CD4-positive, CD25-positive, alpha-beta regulatory T cell (primary cell): ENCODE data around the gene CTNNAL1. TPM values are rescaled to one million over a fixed set of nuclear protein-coding genes. Genes with fewer than 3 reads are reported as not detected.
A peak's percentile ranks its signal among the peaks of the same experiment; 100 is the strongest.
"Not testable (repeated sequence)": the region's sequence is repeated elsewhere in the genome, so short reads cannot be mapped to it uniquely, and the experiment has no call there.

Source experiments
- ATAC-seq, 2 donors: fragments of 150-1000 bp; cut with Tn5 transposase; one replicate each; pipeline ENCODE4 v1.10.0; 2021; ENCODE audit warnings: low read depth in 2 of 2, moderate number of reproducible peaks in 2 of 2, moderate library complexity in 1 of 2
- DNase-seq, 3 donors: peaks; one replicate each; pipeline versions ENCODE4 v3.0.0 to v3.0.0-alpha.2; 2012 to 2022; ENCODE audit warnings: mixed read lengths in 1 of 3
- H3K27ac ChIP-seq: one replicate; pipeline ENCODE4 v1.7.0; 2013; ENCODE audit warnings: mild to moderate bottlenecking, low read length; ENCODE audit not compliant: insufficient read depth, poor library complexity, severe bottlenecking
- H3K27me3 ChIP-seq: one replicate; pipeline ENCODE4 v1.7.0; 2013; ENCODE audit warnings: low read length; ENCODE audit not compliant: control insufficient read depth, insufficient read depth
- H3K36me3 ChIP-seq: one replicate; pipeline ENCODE4 v1.7.0; 2013; ENCODE audit warnings: mild to moderate bottlenecking, low read length, moderate library complexity; ENCODE audit not compliant: control insufficient read depth, insufficient read depth
- H3K4me1 ChIP-seq: 2 replicates; pipeline ENCODE4 v1.7.0; 2013; ENCODE audit warnings: mild to moderate bottlenecking, low read length; ENCODE audit not compliant: insufficient read depth, control insufficient read depth, poor library complexity, severe bottlenecking
- H3K4me3 ChIP-seq: one replicate; pipeline ENCODE4 v1.7.0; 2013; ENCODE audit warnings: low read depth, mild to moderate bottlenecking, low read length, moderate library complexity
- H3K9me3 ChIP-seq, 2 experiments: 1 replicate in 1 of 2; 2 replicates in 1 of 2; pipeline ENCODE4 v1.7.0; 2013; ENCODE audit warnings: low read length in 2 of 2, mild to moderate bottlenecking in 1 of 2, moderate library complexity in 1 of 2; ENCODE audit not compliant: control insufficient read depth in 2 of 2
- H3K27ac Mint-ChIP-seq, 3 donors: one replicate each; pipeline ENCODE4 v1.8.0; 2020 to 2022; ENCODE audit warnings: mild to moderate bottlenecking in 3 of 3, mixed read lengths in 3 of 3, moderate library complexity in 2 of 3
- H3K27me3 Mint-ChIP-seq: one replicate; pipeline ENCODE4 v1.8.0; 2022; ENCODE audit warnings: mild to moderate bottlenecking, mixed read lengths
- H3K36me3 Mint-ChIP-seq: one replicate; pipeline ENCODE4 v1.8.0; 2020; ENCODE audit warnings: mixed read lengths
- H3K4me1 Mint-ChIP-seq, 4 donors: one replicate each; pipeline ENCODE4 v1.8.0; 2020 to 2022; ENCODE audit warnings: mixed read lengths in 4 of 4, mild to moderate bottlenecking in 1 of 4
- H3K4me3 Mint-ChIP-seq, 4 donors: one replicate each; pipeline ENCODE4 v1.8.0; 2020 to 2022; ENCODE audit warnings: mild to moderate bottlenecking in 4 of 4, mixed read lengths in 4 of 4, moderate library complexity in 3 of 4
- H3K9me3 Mint-ChIP-seq, 7 donors: one replicate each; pipeline ENCODE4 v1.8.0; 2020 to 2022; ENCODE audit warnings: mixed read lengths in 7 of 7, mild to moderate bottlenecking in 3 of 7, moderate library complexity in 2 of 7
- polyA plus RNA-seq, 4 donors: library from polyadenylated mRNA; unstranded; fragments of 300-500 nt; fragmentation: Illumina TruSeq; gene quantifications; one replicate each; pipeline ENCODE4 v1.2.3, GENCODE V29; 2021
- total RNA-seq: library from RNA; stranded (reverse); gene quantifications from one replicate; pipeline ENCODE4 v1.2.3, GENCODE V29; 2022

The CTNNAL1 gene, protein sequence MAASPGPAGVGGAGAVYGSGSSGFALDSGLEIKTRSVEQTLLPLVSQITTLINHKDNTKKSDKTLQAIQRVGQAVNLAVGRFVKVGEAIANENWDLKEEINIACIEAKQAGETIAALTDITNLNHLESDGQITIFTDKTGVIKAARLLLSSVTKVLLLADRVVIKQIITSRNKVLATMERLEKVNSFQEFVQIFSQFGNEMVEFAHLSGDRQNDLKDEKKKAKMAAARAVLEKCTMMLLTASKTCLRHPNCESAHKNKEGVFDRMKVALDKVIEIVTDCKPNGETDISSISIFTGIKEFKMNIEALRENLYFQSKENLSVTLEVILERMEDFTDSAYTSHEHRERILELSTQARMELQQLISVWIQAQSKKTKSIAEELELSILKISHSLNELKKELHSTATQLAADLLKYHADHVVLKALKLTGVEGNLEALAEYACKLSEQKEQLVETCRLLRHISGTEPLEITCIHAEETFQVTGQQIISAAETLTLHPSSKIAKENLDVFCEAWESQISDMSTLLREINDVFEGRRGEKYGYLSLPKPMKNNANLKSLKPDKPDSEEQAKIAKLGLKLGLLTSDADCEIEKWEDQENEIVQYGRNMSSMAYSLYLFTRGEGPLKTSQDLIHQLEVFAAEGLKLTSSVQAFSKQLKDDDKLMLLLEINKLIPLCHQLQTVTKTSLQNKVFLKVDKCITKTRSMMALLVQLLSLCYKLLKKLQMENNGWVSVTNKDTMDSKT
- 10.6 TPM for total RNA-seq
- 10 to 100 TPM in 1 of 4 donors, 1 to 10 TPM in 3; 2.2 to 10.1 (median 5.4) TPM for polyA plus RNA-seq

DNA sequence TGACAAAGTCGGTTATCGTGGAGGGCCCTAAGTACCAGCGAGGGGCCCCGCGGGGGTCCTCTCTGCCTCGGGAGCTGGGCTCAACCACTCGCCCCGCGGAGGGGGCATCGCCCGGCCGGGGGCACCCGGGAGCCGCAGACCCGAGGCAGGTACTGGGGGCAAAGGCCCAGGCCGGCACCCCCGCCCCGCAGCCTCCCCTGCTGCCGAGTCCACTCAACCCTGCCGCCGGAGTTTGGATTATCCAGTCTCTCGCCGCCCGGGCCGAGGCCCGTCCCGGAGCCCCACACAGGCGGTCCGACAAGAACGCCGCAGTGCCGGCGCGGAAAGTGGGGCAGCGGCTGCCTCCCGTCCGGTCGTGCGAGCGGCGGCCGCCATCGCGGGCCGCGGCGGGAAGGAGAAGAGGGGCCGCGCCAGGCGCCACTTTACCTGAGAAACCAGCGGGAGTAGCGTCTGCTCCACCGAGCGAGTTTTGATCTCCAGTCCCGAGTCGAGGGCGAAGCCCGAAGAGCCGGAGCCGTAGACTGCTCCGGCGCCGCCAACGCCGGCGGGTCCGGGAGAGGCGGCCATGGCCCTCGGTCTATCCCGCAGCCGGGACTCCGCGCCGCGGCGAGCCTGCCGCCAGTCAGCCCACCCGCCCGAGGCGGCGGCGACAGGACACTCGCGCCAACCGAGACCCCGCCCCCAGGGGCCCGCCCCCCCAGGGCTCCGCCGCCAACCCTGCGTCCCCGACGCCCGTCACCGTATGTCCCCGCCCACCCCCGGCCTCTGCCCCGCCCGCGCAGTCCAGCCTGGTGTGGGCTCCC lies at the start of gene CTNNAL1:
CTNNAL1 (minus strand) TSS at position 624 of the 803 bp plus-strand sequence; CDS start at position 567, 57 bp downstream.
- Mint-ChIP-seq H3K4me3 (peak within 1 kb of the TSS; percentile 95 to 98 (median 96)), H3K4me1 (peaks cover 7 to 31% (median 29%) of the 10 kb centered on the region in 4 donors), H3K27ac (peak within 1 kb of the TSS; percentile 94 to 97 (median 96)), H3K27me3 (no peaks in the 10 kb centered on the region), H3K36me3 (no peaks in the 10 kb centered on the region), H3K9me3 (no peaks in the 10 kb centered on the region)
- ATAC-seq = peak; percentile 86 to 88
- no peaks in the 10 kb centered on the region for H3K36me3 ChIP-seq
- no peaks in the 10 kb centered on the region for H3K9me3 ChIP-seq
- H3K4me3 ChIP-seq = peak within 1 kb of the TSS; percentile 89
- DNase-seq = peak; percentile 83 to 91 (median 89)
- peak within 1 kb of the TSS; percentile 79 for H3K27ac ChIP-seq
- H3K27me3 ChIP-seq = no peaks in the 10 kb centered on the region
- H3K4me1 ChIP-seq = peaks cover 29% of the 10 kb centered on the region

GRCh38 chr9:109062543-109062942 lies 49.2 kb upstream of the CTNNAL1 start:
- Histone ChIP-seq H3K4me1 (no peaks in the 10 kb centered on the region), H3K36me3 (peaks cover 74% of the 10 kb centered on the region)
- no peak for ATAC-seq

GRCh38 chr9:109060191-109060590 lies 46.9 kb upstream of the CTNNAL1 start:
- no peaks in the 10 kb centered on the region for H3K27me3 ChIP-seq
- ATAC-seq = no peak
- Mint-ChIP-seq H3K36me3 (peaks cover 34% of the 10 kb centered on the region), H3K9me3 (no peaks in the 10 kb centered on the region), H3K4me3 (no peak overlapping the region), H3K27me3 (no peaks in the 10 kb centered on the region), H3K4me1 (peaks cover 0 to 17% (median 3%) of the 10 kb centered on the region in 4 donors), H3K27ac (no peak overlapping the region)
- H3K36me3 ChIP-seq = peaks cover 77% of the 10 kb centered on the region
- no peak for DNase-seq
- no peaks in the 10 kb centered on the region for H3K9me3 ChIP-seq
- H3K4me1 ChIP-seq = no peaks in the 10 kb centered on the region
- H3K27ac ChIP-seq = no peak overlapping the region
- no peak overlapping the region for H3K4me3 ChIP-seq

More at GRCh38 chr9:109062543-109062942, 49.2 kb upstream of the CTNNAL1 start:
- no peaks in the 10 kb centered on the region for H3K27me3 Mint-ChIP-seq
- H3K4me3 ChIP-seq = no peak overlapping the region
- H3K27ac ChIP-seq = no peak overlapping the region
- no peak for DNase-seq
- no peaks in the 10 kb centered on the region for H3K9me3 ChIP-seq
- H3K9me3 Mint-ChIP-seq = no peaks in the 10 kb centered on the region
- H3K27me3 ChIP-seq = no peaks in the 10 kb centered on the region
- H3K4me3 Mint-ChIP-seq = no peak overlapping the region
- peaks cover 0 to 15% (median 2%) of the 10 kb centered on the region in 4 donors for H3K4me1 Mint-ChIP-seq
- peaks cover 29% of the 10 kb centered on the region for H3K36me3 Mint-ChIP-seq
- no peak overlapping the region for H3K27ac Mint-ChIP-seq

GRCh38 chr9:109053121-109053520 lies 39.8 kb upstream of the CTNNAL1 start:
- not testable (repeated sequence) for H3K27me3 ChIP-seq
- H3K27ac Mint-ChIP-seq = peak overlapping the region in 2 of 3 donors; percentile 31 to 50

GRCh38 chr9:109052416-109052815 lies 39.1 kb upstream of the CTNNAL1 start:
- Mint-ChIP-seq H3K4me1 (peaks cover 0 to 13% (median 9%) of the 10 kb centered on the region in 4 donors), H3K27ac (no peak overlapping the region), H3K36me3 (peaks cover 72% of the 10 kb centered on the region), H3K9me3 (no peaks in the 10 kb centered on the region), H3K4me3 (no peak overlapping the region), H3K27me3 (no peaks in the 10 kb centered on the region)
- ATAC-seq (no peak), DNase-seq (no peak)
- H3K4me3 ChIP-seq = no peak overlapping the region
- no peaks in the 10 kb centered on the region for H3K27me3 ChIP-seq
- peaks cover 90% of the 10 kb centered on the region for H3K36me3 ChIP-seq
- H3K9me3 ChIP-seq = no peaks in the 10 kb centered on the region
- H3K27ac ChIP-seq = no peak overlapping the region
- no peaks in the 10 kb centered on the region for H3K4me1 ChIP-seq

More at GRCh38 chr9:109053121-109053520, 39.8 kb upstream of the CTNNAL1 start:
- not testable (repeated sequence) for H3K4me3 ChIP-seq, H3K9me3 ChIP-seq, H3K4me1 ChIP-seq, DNase-seq, H3K4me3 Mint-ChIP-seq, H3K27me3 Mint-ChIP-seq, ATAC-seq, H3K27ac ChIP-seq, H3K9me3 Mint-ChIP-seq
- peaks cover 84% of the 10 kb centered on the region for H3K36me3 ChIP-seq
- peaks cover 0 to 13% (median 8%) of the 10 kb centered on the region in 4 donors for H3K4me1 Mint-ChIP-seq
- H3K36me3 Mint-ChIP-seq = peaks cover 68% of the 10 kb centered on the region

- Mint-ChIP-seq H3K4me1 (peaks cover 0 to 17% (median 14%) of the 10 kb centered on the region in 4 donors), H3K27ac (peak overlapping the region in 1 of 3 donors; percentile 45), H3K27me3 (no peaks in the 10 kb centered on the region), H3K4me3 (no peak overlapping the region), H3K9me3 (no peaks in the 10 kb centered on the region), H3K36me3 (peaks cover 71% of the 10 kb centered on the region)
- no peak overlapping the region for H3K27ac ChIP-seq
- no peaks in the 10 kb centered on the region for H3K4me1 ChIP-seq
- no peaks in the 10 kb centered on the region for H3K27me3 ChIP-seq
- DNase-seq = no peak
- H3K4me3 ChIP-seq = no peak overlapping the region
- ATAC-seq = no peak
- no peaks in the 10 kb centered on the region for H3K9me3 ChIP-seq
- peaks cover 91% of the 10 kb centered on the region for H3K36me3 ChIP-seq
Measured at GRCh38 chr9:109051733-109052132, 38.4 kb upstream of the CTNNAL1 start.

GRCh38 chr9:109050444-109050843 lies 37.1 kb upstream of the CTNNAL1 start:
- peaks cover 78% of the 10 kb centered on the region for H3K36me3 Mint-ChIP-seq
- H3K4me3 Mint-ChIP-seq = no peak overlapping the region
- H3K27me3 Mint-ChIP-seq = no peaks in the 10 kb centered on the region
- no peak overlapping the region for H3K27ac ChIP-seq
- no peaks in the 10 kb centered on the region for H3K9me3 Mint-ChIP-seq
- no peaks in the 10 kb centered on the region for H3K4me1 ChIP-seq
- no peak overlapping the region for H3K4me3 ChIP-seq
- peak overlapping the region in 2 of 3 donors; percentile 28 to 37 for H3K27ac Mint-ChIP-seq
- H3K27me3 ChIP-seq = no peaks in the 10 kb centered on the region
- peaks cover 91% of the 10 kb centered on the region for H3K36me3 ChIP-seq
- no peak for DNase-seq
- H3K4me1 Mint-ChIP-seq = peaks cover 0 to 20% (median 14%) of the 10 kb centered on the region in 4 donors
- no peaks in the 10 kb centered on the region for H3K9me3 ChIP-seq
- no peak for ATAC-seq
